GM12878 (cell line): Measurements from ENCODE around the gene STRIP2. TPM values are rescaled to one million over a fixed set of nuclear protein-coding genes. Genes with fewer than 3 reads are reported as not detected.

Experiments used
- ATAC-seq: fragments of 200-7000 bp; cut with Tn5 transposase; 3 replicates; pipeline ENCODE4 v1.9.1; 2020; ENCODE audit warnings: mild to moderate bottlenecking, moderate library complexity
- BruUV-seq: library from RNA; stranded (reverse); fragments of 400-500 nt; replicated peaks from 2 replicates; lab custom pipeline; 2021; lab: Mats Ljungman, UMichigan
- CTCF ChIA-PET: fragments of 300-600 bp; sonication (Branson Sonifier 250); formaldehyde crosslinking; extraction: SDS; loops from one replicate; lab custom pipeline; 2021; ENCODE audit warnings: inconsistent platforms; lab: Yijun Ruan, JAX
- POLR2A ChIA-PET: fragments of 350-600 bp; formaldehyde crosslinking; extraction: SDS; loops from one replicate; lab custom pipeline; 2021; ENCODE audit warnings: inconsistent platforms; lab: Charles Lee
- RAD21 ChIA-PET: fragments of 300-600 bp; sonication (Branson Sonifier 250); formaldehyde crosslinking; loops from one replicate; lab custom pipeline; 2023; ENCODE audit warnings: antibody characterized with exemption; ENCODE audit not compliant: unreplicated experiment; lab: Charles Lee
- SMC1A ChIA-PET: fragments of 300-600 bp; sonication (Branson Sonifier 250); formaldehyde crosslinking; loops from one replicate; lab custom pipeline; 2023; ENCODE audit not compliant: unreplicated experiment, uncharacterized antibody; lab: Charles Lee
- DNase-seq: peaks from one replicate; pipeline ENCODE4 v3.0.0-alpha.2; 2011; ENCODE audit warnings: low read depth, low spot score
- FAIRE-seq: peaks from 3 replicates; lab custom pipeline; 2011; peaks lifted over from hg19 to GRCh38; lab: Jason Lieb, UNC
- H2AFZ ChIP-seq: 2 replicates; pipeline ENCODE4 v1.6.0; 2011; ENCODE audit warnings: low read depth, low read length, control low read depth; ENCODE audit not compliant: control insufficient read depth
- H3K27ac ChIP-seq: 2 replicates; pipeline ENCODE4 v1.5.1; 2011; ENCODE audit warnings: control low read depth; ENCODE audit not compliant: control insufficient read depth, insufficient read depth
- H3K27me3 ChIP-seq, 2 experiments: replicated peaks in 1 of 2; 2 replicates each; pipeline versions ENCODE4 v1.6.0 to v1.6.1; 2011; ENCODE audit warnings: low read length in 1 of 2; ENCODE audit not compliant: control insufficient read depth in 2 of 2, insufficient read depth in 2 of 2
- H3K36me3 ChIP-seq, 2 experiments: 2 replicates each; pipeline ENCODE4 v1.5.1; 2011; ENCODE audit warnings: low read length in 1 of 2; ENCODE audit not compliant: control insufficient read depth in 2 of 2, insufficient read depth in 2 of 2
- H3K4me1 ChIP-seq: 2 replicates; pipeline ENCODE4 v1.6.1; 2011; ENCODE audit warnings: mild to moderate bottlenecking, low read length, moderate library complexity, mixed read lengths; ENCODE audit not compliant: control insufficient read depth, insufficient read depth
- H3K4me2 ChIP-seq: 2 replicates; pipeline ENCODE4 v1.6.0; 2011; ENCODE audit warnings: control low read depth; ENCODE audit not compliant: control insufficient read depth, insufficient read depth
- H3K4me3 ChIP-seq: fragments of 200-600 bp; sonication (generic); 2 replicates; pipeline ENCODE4 v1.5.1; 2016
- H3K79me2 ChIP-seq: 2 replicates; pipeline ENCODE4 v1.6.0; 2011; ENCODE audit warnings: low read length; ENCODE audit not compliant: control insufficient read depth, insufficient read depth
- H3K9ac ChIP-seq: 2 replicates; pipeline ENCODE4 v1.8.0; 2011; ENCODE audit warnings: low read length, control low read depth, mixed read lengths; ENCODE audit not compliant: control insufficient read depth, insufficient read depth
- H3K9me3 ChIP-seq: replicated peaks from 3 replicates; pipeline ENCODE4 v1.5.1; 2011; ENCODE audit warnings: mild to moderate bottlenecking, low read length; ENCODE audit not compliant: control insufficient read depth, insufficient read depth
- H4K20me1 ChIP-seq: 2 replicates; pipeline ENCODE4 v1.6.0; 2011; ENCODE audit not compliant: control insufficient read depth, insufficient read depth
- ATF7 ChIP-seq: fragments of 450-650 bp; IDR thresholded peaks from 2 replicates; pipeline ENCODE4 v1.6.1; 2016; ENCODE audit warnings: low read depth, mild to moderate bottlenecking
- BRCA1 ChIP-seq: IDR thresholded peaks from 2 replicates; pipeline ENCODE4 v1.6.1; 2011; ENCODE audit warnings: low read depth, low read length, improper control_type of control experiment
- CBFB ChIP-seq: IDR thresholded peaks from 2 replicates; pipeline ENCODE4 v1.6.1; 2016; ENCODE audit warnings: antibody characterized with exemption, low read depth
- CEBPZ ChIP-seq: fragments of 150-350 bp; IDR thresholded peaks from 2 replicates; pipeline ENCODE4 v1.6.1; 2016; ENCODE audit warnings: low read depth, low read length
- DPF2 ChIP-seq: fragments of 450-650 bp; IDR thresholded peaks from 2 replicates; pipeline ENCODE4 v1.6.1; 2017; ENCODE audit warnings: mild to moderate bottlenecking
- ETV6 ChIP-seq, 2 experiments: fragments of 450-650 bp in 1 of 2; IDR thresholded peaks in 1 of 2; conservative IDR thresholded peaks in 1 of 2; 2 replicates each; pipeline ENCODE4 v1.6.1; 2014; ENCODE audit warnings: antibody characterized with exemption in 1 of 2, borderline replicate concordance in 1 of 2, low read depth in 1 of 2, mild to moderate bottlenecking in 1 of 2, moderate library complexity in 1 of 2
- IRF3 ChIP-seq: fragments of 450-650 bp; IDR thresholded peaks from 2 replicates; pipeline ENCODE4 v1.6.1; 2014; ENCODE audit warnings: mild to moderate bottlenecking
- JUNB ChIP-seq: IDR thresholded peaks from 2 replicates; pipeline ENCODE4 v1.6.1; 2016; ENCODE audit warnings: antibody characterized with exemption, mild to moderate bottlenecking
- MTA2 ChIP-seq: fragments of 450-650 bp; IDR thresholded peaks from 2 replicates; pipeline ENCODE4 v1.6.1; 2016; ENCODE audit warnings: low read depth, mild to moderate bottlenecking, moderate library complexity
- MTA3 ChIP-seq: IDR thresholded peaks from 2 replicates; pipeline ENCODE4 v1.6.1; 2012; ENCODE audit warnings: low read length, inconsistent platforms, borderline replicate concordance
- NFIC ChIP-seq: IDR thresholded peaks from 2 replicates; pipeline ENCODE4 v1.6.1; 2012; ENCODE audit warnings: low read depth, mild to moderate bottlenecking, inconsistent platforms, low read length, moderate library complexity
- PAX5 ChIP-seq: IDR thresholded peaks from 2 replicates; pipeline ENCODE4 v1.6.1; 2011; ENCODE audit warnings: low read depth, low read length, borderline replicate concordance
- RAD21 ChIP-seq: IDR thresholded peaks from 2 replicates; pipeline ENCODE4 v1.6.1; 2011; ENCODE audit warnings: mild to moderate bottlenecking, low read depth, low read length, moderate library complexity; ENCODE audit not compliant: insufficient read depth
- RAD51 ChIP-seq: fragments of 450-650 bp; IDR thresholded peaks from 2 replicates; pipeline ENCODE4 v1.6.1; 2016; ENCODE audit warnings: moderate library complexity, mild to moderate bottlenecking, inconsistent platforms
- RUNX3 ChIP-seq: IDR thresholded peaks from 2 replicates; pipeline ENCODE4 v1.6.1; 2012; ENCODE audit warnings: low read length, inconsistent platforms
- WGBS: methylation state at CpG from one replicate; pipeline ENCODE4 v1.1.6; 2016; ENCODE audit warnings: low lambda C conversion rate; ENCODE audit not compliant: insufficient replicate concordance, insufficient coverage; ENCODE audit errors: missing lambda C conversion rate; 5-methylcytosine and 5-hydroxymethylcytosine counted together
- in situ Hi-C: fragments of 300-500 bp; cut with MboI; formaldehyde crosslinking; loops from 9 replicates; pipeline ENCODE4 v1.14.3; 2018; ENCODE audit warnings: mixed read lengths
- intact Hi-C: fragments of 100-400 bp; cut with micrococcal nuclease; formaldehyde crosslinking; loops from one replicate; pipeline ENCODE4 v1.14.2; 2022; ENCODE audit not compliant: unreplicated experiment
- polyA plus RNA-seq, 11 experiments: library from polyadenylated mRNA; depleted of rRNA in 4 of 11; unstranded in 6 of 11; stranded (reverse) in 5 of 11; fragments of >200 nt; fragmentation: Nextera tagmentation in 4 of 11; fragmentation: Illumina TruSeq in 1 of 11; extraction: Ambion mirVana in 4 of 11; extraction: Trizol in 1 of 11; gene quantifications; 1 replicate in 1 of 11; 2 replicates in 10 of 11; pipeline versions ENCODE4 v1.2.1 to v1.2.3, GENCODE V29; 2011 to 2016; ENCODE audit warnings: inconsistent platforms in 2 of 11, missing spikeins in 2 of 11, low read depth in 1 of 11
- total RNA-seq, 4 experiments: library from RNA; depleted of rRNA in 3 of 4; stranded (reverse); fragments of >200 nt in 3 of 4; fragmentation: Illumina TruSeq in 1 of 4; extraction: Trizol in 1 of 4; gene quantifications; 2 replicates each; pipeline versions ENCODE4 v1.2.1 to v1.2.3, GENCODE V29; 2013 to 2021
- TF ChIP-seq, protein P1 (sequence below): IDR thresholded peaks from 2 replicates; pipeline ENCODE4 v1.6.1; 2011; ENCODE audit warnings: borderline replicate concordance, low read depth, mild to moderate bottlenecking, moderate library complexity, mixed read lengths, low read length; ENCODE audit not compliant: insufficient read depth; ENCODE audit errors: extremely low read length
- TF ChIP-seq, protein P2 (sequence below): fragments of 450-650 bp; IDR thresholded peaks from 2 replicates; pipeline ENCODE4 v1.6.1; 2017; ENCODE audit warnings: antibody characterized with exemption, mild to moderate bottlenecking, moderate library complexity

STRIP2 gene
- total and polyA plus RNA-seq, 10 of the 15 experiments (the other 5 are each of a cell fraction or from before 2014, with no cell fraction given), result 0.48 to 5.8 (median 1.8) TPM

- intact Hi-C loops (no loop called here), in situ Hi-C loops (no loop called here)
- no peaks in the 10 kb centered on the region for H3K36me3 ChIP-seq
- no peak overlapping the region for H3K4me3 ChIP-seq
- 24% methylated on average over 5 of the region's 5 CpGs for WGBS
- H3K4me2 ChIP-seq, result no peak overlapping the region
- ChIA-PET RAD21 (no interaction called here), SMC1A (no interaction called here), CTCF (no interaction called here), POLR2A (no interaction called here)
- no peak overlapping the region for H3K27ac ChIP-seq
- FAIRE-seq (no peak), DNase-seq (no peak), ATAC-seq (peak; percentile 77)
- no peaks in the 10 kb centered on the region for H4K20me1 ChIP-seq
- no peak overlapping the region for H3K9ac ChIP-seq
- H3K9me3 ChIP-seq, result no peaks in the 10 kb centered on the region
- TF ChIP-seq, protein P1, sequence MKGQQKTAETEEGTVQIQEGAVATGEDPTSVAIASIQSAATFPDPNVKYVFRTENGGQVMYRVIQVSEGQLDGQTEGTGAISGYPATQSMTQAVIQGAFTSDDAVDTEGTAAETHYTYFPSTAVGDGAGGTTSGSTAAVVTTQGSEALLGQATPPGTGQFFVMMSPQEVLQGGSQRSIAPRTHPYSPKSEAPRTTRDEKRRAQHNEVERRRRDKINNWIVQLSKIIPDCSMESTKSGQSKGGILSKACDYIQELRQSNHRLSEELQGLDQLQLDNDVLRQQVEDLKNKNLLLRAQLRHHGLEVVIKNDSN, result no peak
- no peak for TF ChIP-seq CBFB
- TF ChIP-seq, protein P2, sequence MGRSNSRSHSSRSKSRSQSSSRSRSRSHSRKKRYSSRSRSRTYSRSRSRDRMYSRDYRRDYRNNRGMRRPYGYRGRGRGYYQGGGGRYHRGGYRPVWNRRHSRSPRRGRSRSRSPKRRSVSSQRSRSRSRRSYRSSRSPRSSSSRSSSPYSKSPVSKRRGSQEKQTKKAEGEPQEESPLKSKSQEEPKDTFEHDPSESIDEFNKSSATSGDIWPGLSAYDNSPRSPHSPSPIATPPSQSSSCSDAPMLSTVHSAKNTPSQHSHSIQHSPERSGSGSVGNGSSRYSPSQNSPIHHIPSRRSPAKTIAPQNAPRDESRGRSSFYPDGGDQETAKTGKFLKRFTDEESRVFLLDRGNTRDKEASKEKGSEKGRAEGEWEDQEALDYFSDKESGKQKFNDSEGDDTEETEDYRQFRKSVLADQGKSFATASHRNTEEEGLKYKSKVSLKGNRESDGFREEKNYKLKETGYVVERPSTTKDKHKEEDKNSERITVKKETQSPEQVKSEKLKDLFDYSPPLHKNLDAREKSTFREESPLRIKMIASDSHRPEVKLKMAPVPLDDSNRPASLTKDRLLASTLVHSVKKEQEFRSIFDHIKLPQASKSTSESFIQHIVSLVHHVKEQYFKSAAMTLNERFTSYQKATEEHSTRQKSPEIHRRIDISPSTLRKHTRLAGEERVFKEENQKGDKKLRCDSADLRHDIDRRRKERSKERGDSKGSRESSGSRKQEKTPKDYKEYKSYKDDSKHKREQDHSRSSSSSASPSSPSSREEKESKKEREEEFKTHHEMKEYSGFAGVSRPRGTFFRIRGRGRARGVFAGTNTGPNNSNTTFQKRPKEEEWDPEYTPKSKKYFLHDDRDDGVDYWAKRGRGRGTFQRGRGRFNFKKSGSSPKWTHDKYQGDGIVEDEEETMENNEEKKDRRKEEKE, result no peak
- no peak for TF ChIP-seq PAX5
- TF ChIP-seq MTA2, result no peak
- TF ChIP-seq CEBPZ, result no peak
- TF ChIP-seq RAD51, result no peak
- no peak for TF ChIP-seq ETV6 (conservative IDR thresholded peaks at IDR 0.05 in 1 of 2, IDR thresholded peaks at IDR 0.05 in 1 of 2; ENCODE audit: borderline replicate concordance in 1 of 2, low read depth in 1 of 2)
- TF ChIP-seq NFIC, result peak; percentile 41; the same call in 1 of the 2 replicates
- peak; percentile 40; the same call in 1 of the 2 replicates for TF ChIP-seq RUNX3
- TF ChIP-seq JUNB, result peak; percentile 60
- no peak for TF ChIP-seq RAD21
- no peak for TF ChIP-seq IRF3
- TF ChIP-seq MTA3, result no peak
- TF ChIP-seq DPF2, result no peak
- 0 out of 2 replicates have a peak, but pooled peaks have one; percentile 22 for TF ChIP-seq ATF7
- TF ChIP-seq BRCA1, result no peak
- BruUV-seq, result no TSS peak
- H3K4me1 ChIP-seq, result no peaks in the 10 kb centered on the region
- no peak overlapping the region for H2AFZ ChIP-seq
- H3K27me3 ChIP-seq, result no peaks in the 10 kb centered on the region
- no peaks in the 10 kb centered on the region for H3K79me2 ChIP-seq
Measured at GRCh38 chr7:129530795-129531391, 96.7 kb downstream of the STRIP2 start.
